CD4-positive, alpha-beta T cell treated with Interleukin-12 subunit alpha and Interleukin-12 subunit beta, for 1 hour (primary cell): Measurements from ENCODE around the gene ZNF496.
"Not testable (repeated sequence)": the region's sequence is repeated elsewhere in the genome, so short reads cannot be mapped to it uniquely, and the experiment has no call there.

Experiments
- DNase-seq: peaks from one replicate; pipeline ENCODE4 v3.0.0-alpha.2; 2020

The ZNF496 gene

DNA sequence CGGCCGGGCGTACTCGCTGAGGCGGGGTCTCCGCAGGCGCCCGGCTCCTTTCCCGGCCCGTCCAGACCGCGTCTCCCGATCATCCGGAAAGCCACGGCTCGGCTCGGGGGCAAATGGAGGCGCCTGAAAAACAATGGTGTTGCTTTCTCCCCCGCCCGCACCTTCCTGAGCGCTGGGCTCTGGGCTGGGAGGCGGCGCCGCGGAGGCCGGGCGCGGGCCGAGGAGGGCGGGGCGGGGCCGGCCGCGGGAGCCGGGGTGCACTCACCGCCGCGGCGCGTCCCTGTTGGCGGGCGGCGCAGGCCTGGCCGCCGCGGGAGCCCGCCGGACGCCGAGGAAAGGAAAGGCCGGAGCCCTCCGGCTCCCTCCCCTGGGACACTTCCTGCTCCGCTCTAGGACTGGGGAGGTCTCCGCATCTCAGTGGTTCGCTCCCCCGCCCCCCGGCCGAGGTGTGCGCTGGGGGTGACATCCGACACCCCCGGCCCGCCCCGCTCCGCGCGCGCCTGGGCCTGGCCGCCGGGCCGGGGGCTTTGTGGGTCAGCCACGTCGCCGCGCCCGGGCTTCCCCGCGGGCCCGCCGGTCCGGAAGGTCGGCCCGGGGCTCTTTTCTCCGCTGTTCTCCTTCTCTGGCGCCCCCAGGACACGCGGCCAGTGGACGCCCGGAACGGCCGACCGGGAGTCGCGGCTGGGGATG is at the start of gene ZNF496:
Gene ZNF496, minus strand, starts transcription at position 343 of the 690 bp plus-strand sequence. CDS start 2,289 bp downstream, outside the sequence.
- peak; percentile 61 for DNase-seq

DNA sequence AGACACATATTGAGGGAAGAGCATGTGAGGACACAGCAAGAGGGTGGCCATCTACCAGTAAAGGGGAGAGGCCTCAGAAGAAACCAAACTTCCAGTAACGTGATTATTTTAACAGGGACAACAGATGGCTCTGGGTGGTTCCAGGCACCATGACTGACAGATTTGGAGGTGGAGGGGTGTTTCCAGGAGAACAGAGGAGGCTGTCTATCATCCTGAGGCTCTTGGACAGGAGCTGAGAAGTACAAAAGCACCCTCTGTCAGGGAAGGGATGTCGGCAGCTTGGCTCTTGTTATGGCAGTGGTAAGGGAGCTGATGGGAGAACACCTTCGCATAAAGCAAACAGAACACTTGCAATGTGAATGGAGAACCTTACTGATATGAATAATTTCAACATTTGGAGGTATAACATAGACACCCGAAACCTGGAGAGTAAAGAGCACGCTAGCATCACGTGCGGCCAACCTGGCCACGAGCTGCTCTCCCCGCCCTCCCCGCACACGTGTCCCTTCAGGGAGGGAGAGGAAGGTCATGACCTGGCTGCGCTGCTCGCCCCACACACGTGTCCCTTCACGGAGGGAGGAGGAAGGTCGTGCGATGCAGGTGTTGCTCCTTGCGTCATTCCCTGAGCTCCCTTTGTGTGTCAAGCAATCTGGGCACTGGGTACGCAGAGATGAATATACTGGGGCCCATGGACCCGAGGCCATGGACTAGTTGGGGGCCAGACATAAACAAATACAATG is 46.8 kb upstream of the ZNF496 start:
- no peak for DNase-seq

DNA sequence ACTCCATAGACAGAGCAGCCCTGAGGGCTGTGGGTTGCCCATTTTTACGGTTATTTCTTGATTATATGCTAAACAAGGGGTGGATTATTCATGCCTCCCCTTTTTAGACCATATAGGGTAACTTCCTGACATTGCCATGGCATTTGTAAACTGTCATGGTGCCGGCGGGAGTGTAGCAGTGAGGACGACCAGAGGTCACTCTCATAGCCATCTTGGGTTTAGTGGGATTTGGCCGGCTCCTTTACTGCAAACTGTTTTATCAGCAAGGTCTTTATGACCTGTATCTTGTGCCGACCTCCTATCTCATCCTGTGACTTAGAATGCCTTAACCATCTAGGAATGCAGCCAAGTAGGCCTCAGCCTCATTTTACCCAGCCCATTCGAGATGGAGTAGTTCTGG is 46.0 kb upstream of the ZNF496 start:
- DNase-seq, result not testable (repeated sequence)

DNA sequence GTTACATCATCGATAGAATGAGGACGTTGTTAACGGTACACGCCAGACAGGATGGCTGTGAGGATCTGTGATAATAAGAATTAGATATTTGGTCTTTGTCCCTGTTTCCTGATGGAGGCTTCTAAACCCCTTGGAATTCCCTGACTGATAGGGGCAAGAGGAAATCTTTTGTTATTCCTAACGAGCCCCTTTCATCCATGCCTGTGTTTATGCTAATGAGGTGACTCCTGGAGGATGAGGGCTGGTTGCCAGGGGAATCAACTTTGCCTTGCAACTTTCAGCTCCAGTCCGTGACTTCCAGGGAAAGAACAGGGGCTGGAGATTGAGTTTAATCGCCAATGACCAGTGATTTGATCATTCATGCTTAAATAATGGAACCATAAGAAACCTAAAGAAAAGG is 45.0 kb upstream of the ZNF496 start:
- no peak for DNase-seq

DNA sequence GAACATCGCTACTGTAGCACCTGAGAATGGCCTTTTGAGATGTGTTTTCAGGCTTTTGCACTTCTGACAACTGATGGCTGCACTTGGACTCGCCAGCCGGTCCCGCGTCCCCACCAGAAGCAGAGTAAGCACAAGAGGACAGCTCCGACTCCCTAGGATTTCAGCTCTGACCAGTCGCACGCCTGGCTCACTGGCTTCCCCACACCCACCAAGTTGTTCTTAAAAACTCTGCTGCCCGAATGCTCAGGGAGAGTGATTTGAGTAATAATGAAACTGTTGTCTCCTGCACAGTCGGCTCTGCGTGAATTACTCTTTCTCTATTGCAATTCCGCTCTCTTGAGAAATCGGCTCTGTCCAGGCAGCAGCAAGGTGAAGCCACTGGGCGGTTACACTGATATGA is 44.1 kb upstream of the ZNF496 start:
- DNase-seq, result no peak

DNA sequence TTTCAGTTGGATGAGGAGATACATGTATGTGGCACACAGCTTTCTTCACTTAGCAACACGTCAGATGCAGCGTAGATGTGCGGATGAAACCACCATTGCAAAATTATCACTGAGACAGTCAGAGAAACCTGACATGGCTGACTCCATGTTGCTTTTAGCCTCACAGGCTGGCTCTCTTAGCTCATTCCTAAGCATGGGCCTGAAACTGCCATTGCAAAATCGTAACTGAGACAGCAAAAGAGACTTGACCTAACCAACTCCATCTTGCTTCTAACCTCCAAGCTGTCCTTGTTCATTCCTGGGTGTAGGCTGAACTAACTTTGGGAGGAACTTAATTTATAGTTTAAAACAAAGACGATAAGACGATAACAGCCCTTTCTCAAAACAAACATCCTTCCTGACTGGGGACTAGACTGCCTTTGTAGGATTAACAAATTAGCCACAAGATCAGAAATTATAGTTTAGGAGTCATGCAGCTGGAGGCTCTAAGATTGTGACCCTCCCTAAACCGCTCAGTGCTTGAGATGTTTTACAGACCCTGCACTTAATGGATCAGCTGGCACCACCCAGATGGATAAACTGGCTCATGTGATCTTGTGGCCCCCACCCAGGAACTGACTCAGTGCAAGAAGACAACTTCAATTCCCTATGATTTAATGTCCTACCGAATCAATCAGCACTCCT is 43.1 kb upstream of the ZNF496 start:
- not testable (repeated sequence) for DNase-seq

DNA sequence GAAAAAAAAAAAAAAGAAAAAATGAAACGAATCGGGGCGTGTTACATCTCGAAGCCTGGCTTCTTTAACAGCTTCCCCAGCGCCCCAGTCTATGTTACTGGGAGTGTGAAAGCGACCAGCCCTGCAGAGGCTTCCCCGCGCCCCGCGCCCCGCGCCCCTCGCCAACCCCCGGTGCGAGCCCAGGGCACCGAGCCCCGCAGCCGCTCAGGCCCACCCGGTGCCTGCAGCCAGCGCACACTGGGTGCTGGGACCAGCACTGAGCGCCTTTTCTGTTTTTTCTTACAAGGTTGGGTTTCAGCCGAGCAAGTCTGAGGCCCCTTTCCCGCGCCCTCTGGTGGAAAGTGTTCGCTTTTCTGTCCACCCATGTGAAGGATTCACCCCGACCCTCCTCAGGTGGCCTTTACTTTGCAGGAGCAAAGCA is 42.1 kb upstream of the ZNF496 start:
- DNase-seq, result peak; percentile 61

DNA sequence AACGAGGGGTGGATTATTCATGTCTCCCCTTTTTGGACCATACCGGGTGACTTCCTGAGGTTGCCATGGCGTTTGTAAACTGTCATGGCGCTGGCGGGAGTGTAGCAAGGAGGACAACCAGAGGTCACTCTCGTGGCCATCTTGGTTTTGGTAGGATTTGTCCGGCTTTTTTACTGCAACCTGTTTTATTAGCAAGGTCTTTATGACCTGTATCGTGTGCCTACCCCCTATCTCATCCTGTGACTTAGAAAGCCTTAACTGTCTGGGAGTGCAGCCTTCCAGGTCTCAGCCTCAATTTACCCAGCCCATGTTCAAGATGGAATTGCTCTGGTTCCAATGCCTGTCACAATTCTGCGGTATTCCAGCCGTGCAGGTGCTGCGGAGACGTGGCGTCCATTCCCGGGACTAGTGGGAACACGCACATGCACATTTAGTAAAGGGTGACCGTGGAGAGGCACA is 40.2 kb upstream of the ZNF496 start:
- no peak for DNase-seq

DNA sequence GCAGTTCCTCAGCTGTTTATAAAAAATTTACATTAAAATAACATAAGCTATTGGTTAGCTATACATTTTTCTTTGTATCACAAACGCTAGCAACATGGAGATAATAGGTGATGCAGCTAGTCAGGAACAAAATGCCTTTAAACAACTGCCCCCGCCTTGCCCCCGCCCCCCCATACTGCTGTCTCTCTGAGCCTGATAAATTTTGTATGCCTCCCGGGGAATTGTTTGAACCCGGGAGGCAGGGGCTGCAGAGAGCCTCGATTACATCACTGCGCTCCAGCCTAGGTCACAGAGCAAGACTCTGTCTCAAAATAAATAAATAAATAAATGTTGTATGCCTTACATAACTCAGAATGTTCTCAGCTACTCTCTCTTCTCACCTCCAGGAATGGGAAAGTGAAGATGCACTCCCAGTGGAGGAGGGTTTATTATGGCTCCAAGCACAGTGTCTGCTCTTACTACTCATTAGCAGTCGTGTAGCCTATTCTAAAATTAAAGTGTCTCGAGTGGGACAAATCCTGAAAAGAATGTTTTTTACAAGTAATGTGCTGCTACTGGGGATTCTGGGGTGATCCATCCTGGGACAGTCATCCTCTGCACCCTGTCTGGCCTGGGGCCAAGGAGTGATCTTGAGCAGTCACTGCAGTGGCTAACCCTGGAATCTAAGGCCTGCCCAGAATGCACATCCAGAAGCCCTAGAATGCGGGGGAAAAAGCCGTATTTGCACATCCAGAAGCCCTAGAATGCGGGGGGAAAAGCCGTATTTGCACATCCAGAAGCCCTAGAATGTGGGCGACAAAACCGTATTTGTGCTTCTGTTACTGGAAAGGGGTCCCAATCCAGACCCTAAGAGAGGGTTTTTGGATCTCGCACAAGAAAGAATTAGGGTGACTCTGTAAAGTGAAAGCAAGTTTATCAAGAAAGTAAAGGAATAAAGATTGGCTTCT is 39.4 kb upstream of the ZNF496 start:
- no peak for DNase-seq

DNA sequence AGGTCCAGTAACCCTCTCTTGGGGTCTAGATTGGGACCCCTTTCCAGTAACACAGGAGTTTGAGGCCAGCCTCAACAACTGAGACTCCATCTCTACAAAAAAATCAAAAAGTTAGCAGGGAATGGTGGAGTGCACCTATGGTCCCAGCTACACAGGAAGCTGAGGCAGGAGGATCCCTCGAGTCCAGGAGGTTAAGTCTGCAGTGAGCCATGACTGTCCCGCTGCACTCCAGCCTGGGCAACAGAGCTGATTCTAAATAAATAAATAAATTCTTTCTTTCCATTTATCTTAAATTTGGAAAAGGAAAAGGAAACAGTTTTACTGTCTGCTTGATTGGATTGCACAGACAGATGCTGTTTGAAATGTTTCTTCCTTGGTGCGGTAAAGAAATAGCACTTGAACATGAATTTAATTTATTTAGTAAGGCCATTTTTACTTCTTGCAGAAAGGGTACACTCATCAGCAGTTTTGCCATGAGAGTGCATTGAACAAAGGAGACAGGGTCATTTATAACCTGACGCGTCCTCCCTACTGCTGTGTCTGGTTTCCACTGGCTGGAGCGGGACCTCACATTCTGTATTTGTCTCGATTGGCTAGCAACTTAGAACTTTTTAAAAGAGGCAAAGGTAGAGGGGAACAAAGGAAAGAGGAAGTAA is 37.0 kb upstream of the ZNF496 start:
- no peak for DNase-seq

DNA sequence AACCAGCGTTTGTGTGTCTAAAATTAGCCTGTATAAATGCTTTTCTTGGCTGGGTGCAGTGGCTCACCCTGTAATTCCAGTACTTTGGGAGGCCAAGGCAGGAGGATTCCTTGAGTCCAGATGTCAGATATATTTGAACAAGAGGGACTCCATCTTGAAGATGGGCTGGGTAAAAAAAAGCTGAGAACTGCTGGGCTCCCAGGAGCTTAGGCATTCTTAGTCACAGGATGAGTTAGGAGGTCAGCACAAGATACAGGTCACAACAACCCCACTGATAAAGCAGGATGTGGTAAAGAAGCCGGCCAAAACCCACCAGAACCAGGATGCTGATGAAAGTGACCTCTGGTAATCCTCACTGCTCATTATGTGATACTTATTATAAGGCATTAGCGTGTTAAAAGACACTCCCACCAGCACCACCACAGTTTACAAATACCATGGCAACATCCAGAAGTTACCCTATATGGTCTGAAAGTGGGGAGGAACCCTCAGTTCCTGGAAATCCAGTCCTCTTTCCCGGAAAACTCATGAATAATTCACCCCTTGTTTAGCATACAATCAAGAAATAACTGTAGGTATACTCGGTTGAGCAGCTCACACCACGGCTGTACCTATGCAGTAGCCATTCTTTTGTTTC is 36.2 kb upstream of the ZNF496 start:
- no peak for DNase-seq

DNA sequence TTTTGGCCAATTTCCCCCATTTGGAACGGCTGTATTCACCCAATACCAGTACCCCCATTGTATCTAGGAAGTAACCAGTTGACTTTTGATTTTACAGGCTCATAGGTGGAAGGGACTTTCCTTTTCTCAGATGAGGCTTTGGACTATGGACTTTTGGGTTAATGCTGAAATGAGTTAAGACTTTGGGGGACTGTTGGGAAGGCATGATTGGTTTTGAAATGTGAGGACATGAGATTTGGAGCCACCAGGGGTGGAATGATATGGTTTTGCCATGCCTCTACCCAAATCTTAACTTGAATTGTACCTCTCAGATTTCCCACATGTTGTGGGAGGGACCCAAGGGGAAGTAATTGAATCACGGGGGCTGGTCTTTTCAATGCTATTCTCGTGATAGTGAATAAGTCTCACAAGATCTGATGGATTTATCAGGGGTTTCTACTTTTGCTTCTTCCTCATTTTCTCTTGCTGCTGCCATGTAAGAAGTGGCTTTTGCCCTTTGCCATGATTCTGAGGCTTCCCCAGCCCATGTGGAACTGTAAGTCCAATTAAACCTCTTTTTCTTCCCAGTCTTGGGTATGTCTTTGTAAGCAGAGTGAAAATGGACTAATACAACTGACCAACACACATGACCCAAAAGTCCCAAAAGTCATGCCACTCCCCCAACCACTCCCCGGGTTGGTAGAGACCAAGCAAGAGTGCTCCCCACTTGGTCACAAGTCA is 35.4 kb upstream of the ZNF496 start:
- no peak for DNase-seq

DNA sequence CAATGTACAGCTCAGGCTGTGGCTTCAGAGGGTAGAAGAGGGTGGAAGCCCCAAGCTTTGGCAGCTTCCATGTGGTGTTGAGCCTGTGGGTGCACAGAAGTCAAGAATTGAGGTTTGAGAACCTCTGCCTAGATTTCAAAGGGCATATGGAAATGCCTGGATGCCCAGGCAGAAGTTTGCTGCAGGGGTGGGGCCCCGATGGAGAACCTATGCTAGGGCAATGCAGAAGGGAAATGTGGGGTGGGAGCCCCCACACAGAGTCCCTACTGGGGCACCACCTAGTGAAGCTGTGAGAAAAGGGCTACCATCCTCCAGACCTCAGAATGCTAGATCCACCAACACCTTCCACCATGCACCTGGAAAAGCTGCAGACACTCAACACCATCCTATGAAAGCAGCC is 34.7 kb upstream of the ZNF496 start:
- not testable (repeated sequence) for DNase-seq

DNA sequence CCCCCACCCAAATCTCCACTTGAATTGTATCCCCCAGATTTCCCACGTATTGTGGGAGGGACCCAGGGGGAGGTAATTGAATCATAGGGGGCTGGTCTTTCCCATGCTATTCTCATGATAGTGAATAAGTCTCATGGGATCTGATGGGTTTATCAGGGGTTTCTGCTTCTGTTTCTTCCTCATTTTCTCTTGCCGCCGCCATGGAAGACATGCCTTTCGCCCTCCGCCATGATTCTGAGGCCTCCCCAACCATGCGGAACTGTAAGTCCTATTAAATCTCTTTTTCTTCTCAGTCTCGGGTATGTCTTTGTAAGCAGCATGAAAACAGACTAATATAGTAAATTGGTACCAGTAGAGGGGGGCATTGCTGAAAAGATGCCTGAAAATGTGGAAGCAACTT is 33.4 kb upstream of the ZNF496 start:
- DNase-seq, result no peak

DNA sequence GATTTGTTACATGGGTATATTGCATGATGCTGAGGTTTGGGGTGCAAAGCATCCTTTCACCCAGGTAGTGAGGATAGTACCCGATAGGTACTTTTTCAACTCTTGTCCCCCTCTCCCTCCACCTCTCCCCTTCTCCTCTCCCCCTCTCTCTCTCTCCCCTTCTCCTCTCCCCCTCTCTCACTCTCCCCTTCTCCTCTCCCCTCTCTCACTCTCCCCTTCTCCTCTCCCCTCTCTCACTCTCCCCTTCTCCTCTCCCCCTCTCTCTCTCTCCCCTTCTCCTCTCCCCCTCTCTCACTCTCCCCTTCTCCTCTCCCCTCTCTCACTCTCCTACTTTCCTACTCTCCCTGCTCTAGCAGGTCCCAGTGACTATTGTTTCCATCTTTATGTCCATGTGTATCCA is 31.3 kb upstream of the ZNF496 start:
- not testable (repeated sequence) for DNase-seq

DNA sequence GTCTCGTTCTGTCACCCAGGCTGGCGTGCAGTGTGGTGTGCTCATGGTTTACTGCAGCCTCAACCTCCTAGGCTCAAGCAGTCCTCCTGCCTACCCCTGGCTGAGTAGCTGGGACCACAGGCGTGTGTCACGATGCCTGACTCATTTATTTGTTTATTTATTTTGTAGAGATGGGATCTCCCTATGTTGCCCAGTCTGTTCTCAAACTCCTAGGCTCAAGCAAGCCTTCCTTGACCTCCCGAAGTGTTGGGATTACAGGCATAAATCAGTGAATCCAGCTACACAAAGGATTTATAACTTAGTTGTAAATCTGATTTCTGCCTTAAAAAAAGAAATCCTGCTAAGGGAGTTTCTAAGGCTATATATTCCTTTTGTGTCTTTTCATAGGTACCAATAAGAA is 30.5 kb upstream of the ZNF496 start:
- no peak for DNase-seq

DNA sequence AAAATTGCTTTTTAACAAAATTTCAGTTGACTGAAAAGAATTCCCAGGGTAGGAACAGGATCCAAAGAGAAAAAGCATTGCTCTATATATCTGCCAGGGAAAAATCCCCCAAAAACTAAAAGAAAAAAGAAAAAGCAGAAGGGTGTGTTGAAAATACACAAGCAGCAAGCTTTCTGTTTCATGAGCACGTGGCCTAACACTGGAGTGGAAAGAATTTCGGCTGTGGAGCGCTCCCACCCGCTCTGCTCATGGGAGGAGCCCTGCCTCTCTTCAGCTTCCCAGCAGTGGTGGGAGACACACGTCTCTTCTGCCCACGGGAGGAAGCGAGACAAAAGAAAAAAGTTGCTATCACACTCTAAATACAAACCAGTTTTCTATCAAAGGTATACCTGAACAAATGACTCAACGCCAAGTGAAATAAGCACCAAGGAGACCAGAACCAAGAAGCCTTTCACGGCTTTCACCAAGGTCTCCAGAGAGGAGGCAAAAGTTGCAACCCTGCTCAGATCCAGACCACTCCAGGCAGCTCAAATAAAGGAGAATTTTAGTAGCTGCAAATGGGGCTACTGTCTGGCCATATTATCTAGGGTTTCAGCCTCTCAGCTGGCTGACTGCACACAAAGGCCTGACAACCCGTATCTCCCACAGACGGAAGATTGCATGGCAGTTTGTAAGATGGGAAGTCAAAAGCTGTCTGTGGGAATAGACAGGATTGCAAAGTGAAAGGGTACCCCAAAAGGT is 29.5 kb upstream of the ZNF496 start:
- DNase-seq, result no peak

DNA sequence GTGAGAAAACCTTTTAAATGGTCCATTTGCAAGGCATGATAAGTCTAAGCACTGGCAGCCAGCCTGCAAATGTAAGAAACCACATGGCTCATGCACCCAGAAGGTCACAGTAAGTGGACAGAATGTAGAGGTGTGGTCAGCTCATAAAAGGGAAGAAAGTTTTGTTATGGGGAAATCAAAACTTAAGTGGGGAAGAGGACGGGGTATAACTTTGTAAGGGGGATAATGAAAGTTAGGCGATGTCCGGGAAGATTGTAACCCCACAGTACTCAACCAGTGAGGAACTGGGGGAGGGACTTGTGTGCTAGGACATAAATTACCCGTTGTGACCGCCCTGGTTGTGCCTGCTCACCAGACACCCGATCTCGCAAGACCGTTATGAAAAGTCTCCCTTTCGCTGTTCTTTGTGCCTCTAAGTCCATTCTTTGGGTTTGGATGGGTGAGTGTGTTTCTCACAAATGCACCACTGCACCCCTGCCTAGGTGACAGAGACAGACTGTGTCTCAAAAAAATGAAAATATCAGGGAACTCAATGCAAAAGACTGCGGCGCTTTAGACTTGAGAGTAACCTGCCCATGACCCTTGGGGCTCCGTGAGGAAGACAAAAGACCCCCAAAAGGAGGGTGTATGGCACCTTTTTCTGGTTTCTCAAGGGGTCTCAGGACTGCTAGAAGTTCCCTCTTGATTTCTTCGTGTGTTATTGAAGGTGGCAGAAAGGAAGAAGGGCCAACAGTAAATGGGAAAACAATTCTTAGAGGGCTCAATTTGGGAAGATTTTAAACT is 28.6 kb upstream of the ZNF496 start:
- no peak for DNase-seq

DNA sequence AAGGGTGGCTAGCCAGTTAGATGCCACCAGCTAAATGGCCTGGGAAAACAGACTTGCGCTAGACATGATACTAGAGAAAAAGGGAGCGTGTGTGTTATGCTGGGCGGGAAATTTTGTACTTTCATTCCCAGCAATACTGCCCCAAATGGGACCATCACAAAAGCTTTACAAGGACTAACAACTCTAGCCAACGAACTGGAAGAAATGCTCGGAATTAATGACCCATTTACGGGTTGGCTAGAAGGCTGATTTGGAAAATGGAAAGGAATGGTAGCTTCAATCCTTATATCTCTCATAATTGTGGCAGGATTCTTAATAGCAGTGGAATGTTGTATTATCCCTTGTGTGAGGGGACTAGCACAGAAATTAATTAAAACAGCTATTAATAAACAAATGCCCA is 27.9 kb upstream of the ZNF496 start:
- no peak for DNase-seq
